Caki2 (cell line): Measurements from ENCODE around the gene TRIM54. TPM values are rescaled to one million over a fixed set of nuclear protein-coding genes. Genes with fewer than 3 reads are reported as not detected.
"Not testable (repeated sequence)": the region's sequence is repeated elsewhere in the genome, so short reads cannot be mapped to it uniquely, and the experiment has no call there.

Source experiments
- DNase-seq: peaks from one replicate; pipeline ENCODE4 v3.0.0-alpha.2; 2015; ENCODE audit warnings: low read depth
- in situ Hi-C: cut with HindIII; loops from 2 replicates; pipeline ENCODE4 v1.10.0; 2016; ENCODE audit warnings: low sequenced_read_pairs, low pct_unique_long_range_greater_than_20kb, mixed read lengths
- total RNA-seq: library from RNA; depleted of rRNA; stranded (reverse); fragments of >200 nt; shearing (Covaris generic); gene quantifications from 2 replicates; pipeline ENCODE4 v1.2.3, GENCODE V29; 2014; ENCODE audit warnings: low replicate concordance

TRIM54 gene
- total RNA-seq, 1 experiment from 2014 or later: not detected

GRCh38 chr2:27271631-27272340 is 10.4 kb upstream of the TRIM54 start:
- in situ Hi-C loops: loop anchor here (25.0 kb wide), 1 partner anchor 184 kb away; the partner anchor contains the start of genes EMILIN1 and KHK
- DNase-seq: no peak

GRCh38 chr2:27272537-27273522 is 9.4 kb upstream of the TRIM54 start:
- not testable (repeated sequence) for DNase-seq
- in situ Hi-C loops: loop anchor here (25.0 kb wide), 1 partner anchor 186 kb away; the partner anchor contains the start of genes EMILIN1 and KHK

GRCh38 chr2:27275211-27276150 is 6.7 kb upstream of the TRIM54 start, which contains the start of gene DNAJC5G:
TSS of gene DNAJC5G (plus strand) at chr2:27275433. CDS start at chr2:27276729, 1,296 bp downstream.
- in situ Hi-C loops: no loop called here
- no peak for DNase-seq

GRCh38 chr2:27278010-27278409 is 4.2 kb upstream of the TRIM54 start:
- in situ Hi-C loops: no loop called here
- DNase-seq: no peak

- in situ Hi-C loops: no loop called here
- no peak for DNase-seq
These were observed 1.4 kb upstream of the TRIM54 start for GRCh38 chr2:27280826-27281225.

- no peak for DNase-seq
- in situ Hi-C loops: no loop called here
These were observed 787 bp upstream of the TRIM54 start for GRCh38 chr2:27281442-27281841.

GRCh38 chr2:27282892-27283291 is 663 bp downstream of the TRIM54 start:
- in situ Hi-C loops: no loop called here
- DNase-seq: no peak

- no peak for DNase-seq
- in situ Hi-C loops: no loop called here
These were observed 2.8 kb downstream of the TRIM54 start for GRCh38 chr2:27284996-27285395.

- in situ Hi-C loops: no loop called here
- no peak for DNase-seq
These were observed 3.3 kb downstream of the TRIM54 start for GRCh38 chr2:27285481-27285880.

GRCh38 chr2:27288610-27289009 is 6.4 kb downstream of the TRIM54 start:
- in situ Hi-C loops: no loop called here
- no peak for DNase-seq

GRCh38 chr2:27290549-27290948 is 8.3 kb downstream of the TRIM54 start:
- in situ Hi-C loops: no loop called here
- DNase-seq: no peak

GRCh38 chr2:27291865-27292264 is 9.6 kb downstream of the TRIM54 start:
- no peak for DNase-seq
- in situ Hi-C loops: no loop called here

GRCh38 chr2:27294928-27295327 is 12.7 kb downstream of the TRIM54 start:
- DNase-seq: no peak
- in situ Hi-C loops: no loop called here

GRCh38 chr2:27296481-27296880 is 14.3 kb downstream of the TRIM54 start:
- in situ Hi-C loops: no loop called here
- DNase-seq: no peak

- no peak for DNase-seq
- in situ Hi-C loops: no loop called here
These were observed 15.0 kb downstream of the TRIM54 start for GRCh38 chr2:27297195-27297594.

- DNase-seq: no peak
These were observed 16.3 kb downstream of the TRIM54 start for GRCh38 chr2:27298391-27299080.

GRCh38 chr2:27300606-27301005 is 18.4 kb downstream of the TRIM54 start:
- in situ Hi-C loops, DNase-seq: not testable (repeated sequence)

More at GRCh38 chr2:27298391-27299080, 16.3 kb downstream of the TRIM54 start:
- in situ Hi-C loops: no loop called here
